Rectal smooth muscle tissue (tissue), 1 donor: Measurements from ENCODE around the gene SQSTM1.

Source experiments
- H3K27ac ChIP-seq: one replicate; pipeline ENCODE4 v1.7.0; 2013; ENCODE audit warnings: low read depth, low read length, inconsistent platforms
- H3K27me3 ChIP-seq: one replicate; pipeline ENCODE4 v1.7.0; 2013; ENCODE audit warnings: low read length; ENCODE audit not compliant: control insufficient read depth, insufficient read depth
- H3K36me3 ChIP-seq: one replicate; pipeline ENCODE4 v1.7.0; 2013; ENCODE audit warnings: low read length; ENCODE audit not compliant: control insufficient read depth, insufficient read depth
- H3K4me1 ChIP-seq: one replicate; pipeline ENCODE4 v1.7.0; 2013; ENCODE audit warnings: low read length; ENCODE audit not compliant: control insufficient read depth, insufficient read depth
- H3K4me3 ChIP-seq: one replicate; pipeline ENCODE4 v1.7.0; 2013; ENCODE audit warnings: low read length
- H3K9ac ChIP-seq: one replicate; pipeline ENCODE4 v1.7.0; 2013; ENCODE audit warnings: low read length

The SQSTM1 gene

GRCh38 chr5:179803651-179804554 is 16.8 kb upstream of the SQSTM1 start:
- H3K4me3 ChIP-seq = peak overlapping the region; percentile 82
- H3K36me3 ChIP-seq = peaks cover 6% of the 10 kb centered on the region
- H3K27me3 ChIP-seq = no peaks in the 10 kb centered on the region
- H3K27ac ChIP-seq = no peak overlapping the region
- no peak overlapping the region for H3K9ac ChIP-seq
- H3K4me1 ChIP-seq = peaks cover 9% of the 10 kb centered on the region

GRCh38 chr5:179804555-179804947 is 16.2 kb upstream of the SQSTM1 start:
- Histone ChIP-seq H3K27ac (no peak overlapping the region), H3K9ac (no peak overlapping the region), H3K4me1 (peaks cover 9% of the 10 kb centered on the region), H3K4me3 (peak overlapping the region; percentile 82), H3K27me3 (no peaks in the 10 kb centered on the region), H3K36me3 (no peaks in the 10 kb centered on the region)

GRCh38 chr5:179805070-179805528 is 15.6 kb upstream of the SQSTM1 start:
- Histone ChIP-seq H3K4me1 (peaks cover 9% of the 10 kb centered on the region), H3K27me3 (no peaks in the 10 kb centered on the region), H3K4me3 (peak overlapping the region; percentile 82), H3K36me3 (no peaks in the 10 kb centered on the region), H3K9ac (peak overlapping the region; percentile 51), H3K27ac (peak overlapping the region; percentile 90)

- peak overlapping the region; percentile 90 for H3K27ac ChIP-seq
- H3K4me3 ChIP-seq = peak overlapping the region; percentile 82
- H3K9ac ChIP-seq = peak overlapping the region; percentile 77
- no peaks in the 10 kb centered on the region for H3K27me3 ChIP-seq
- H3K36me3 ChIP-seq = no peaks in the 10 kb centered on the region
- H3K4me1 ChIP-seq = peaks cover 9% of the 10 kb centered on the region
Measured at GRCh38 chr5:179805529-179806249, 15.0 kb upstream of the SQSTM1 start.

GRCh38 chr5:179806250-179807048 is 14.3 kb upstream of the SQSTM1 start, which contains the start of gene MGAT4B:
TSS of gene MGAT4B (minus strand) at chr5:179806866. CDS start at chr5:179806583, 283 bp downstream.
- Histone ChIP-seq H3K4me1 (peaks cover 9% of the 10 kb centered on the region), H3K4me3 (peak within 1 kb of the TSS; percentile 82), H3K9ac (peak within 1 kb of the TSS; percentile 77), H3K27me3 (no peaks in the 10 kb centered on the region), H3K36me3 (no peaks in the 10 kb centered on the region), H3K27ac (peak within 1 kb of the TSS; percentile 90)

- H3K4me3 ChIP-seq = no peak overlapping the region
- no peak overlapping the region for H3K9ac ChIP-seq
- no peaks in the 10 kb centered on the region for H3K4me1 ChIP-seq
- H3K27ac ChIP-seq = no peak overlapping the region
- peaks cover 3% of the 10 kb centered on the region for H3K36me3 ChIP-seq
- H3K27me3 ChIP-seq = no peaks in the 10 kb centered on the region
Measured at GRCh38 chr5:179812135-179812825, 8.4 kb upstream of the SQSTM1 start.

GRCh38 chr5:179812997-179813607 is 7.6 kb upstream of the SQSTM1 start:
- Histone ChIP-seq H3K4me1 (peaks cover 2% of the 10 kb centered on the region), H3K36me3 (peaks cover 3% of the 10 kb centered on the region), H3K4me3 (no peak overlapping the region), H3K27me3 (no peaks in the 10 kb centered on the region), H3K27ac (no peak overlapping the region), H3K9ac (no peak overlapping the region)

- no peak overlapping the region for H3K27ac ChIP-seq
- H3K36me3 ChIP-seq = peaks cover 3% of the 10 kb centered on the region
- no peak overlapping the region for H3K9ac ChIP-seq
- no peak overlapping the region for H3K4me3 ChIP-seq
- H3K27me3 ChIP-seq = no peaks in the 10 kb centered on the region
- peaks cover 7% of the 10 kb centered on the region for H3K4me1 ChIP-seq
Measured at GRCh38 chr5:179814090-179814489, 6.6 kb upstream of the SQSTM1 start.

- H3K36me3 ChIP-seq = peaks cover 3% of the 10 kb centered on the region
- H3K27ac ChIP-seq = no peak overlapping the region
- no peak overlapping the region for H3K9ac ChIP-seq
- H3K4me3 ChIP-seq = no peak overlapping the region
- no peaks in the 10 kb centered on the region for H3K27me3 ChIP-seq
- H3K4me1 ChIP-seq = peaks cover 19% of the 10 kb centered on the region
Measured at GRCh38 chr5:179815491-179816249, 5.0 kb upstream of the SQSTM1 start.

GRCh38 chr5:179816401-179816795 is 4.3 kb upstream of the SQSTM1 start:
- no peak overlapping the region for H3K9ac ChIP-seq
- H3K4me1 ChIP-seq = peaks cover 19% of the 10 kb centered on the region
- peaks cover 3% of the 10 kb centered on the region for H3K36me3 ChIP-seq
- no peak overlapping the region for H3K27ac ChIP-seq
- peak overlapping the region; percentile 49 for H3K4me3 ChIP-seq
- H3K27me3 ChIP-seq = no peaks in the 10 kb centered on the region
